SK-N-SH treated with all-trans-retinoic acid at 6 μM for 48 hours (cell line): ENCODE measurements around the gene ADGRB3.

Source experiments
- ATAC-seq: fragments of 200-7000 bp; cut with Tn5 transposase; 3 replicates; pipeline ENCODE4 v1.9.1; 2020; ENCODE audit warnings: mild to moderate bottlenecking, moderate library complexity
- ARNTL ChIP-seq: fragments of 450-650 bp; formaldehyde crosslinking; IDR thresholded peaks from 2 replicates; pipeline ENCODE4 v1.5.0; 2020; ENCODE audit warnings: low read depth, mild to moderate bottlenecking, moderate library complexity, borderline replicate concordance
- BACH2 ChIP-seq: fragments of 250-450 bp; sonication (Bioruptor Pico); IDR thresholded peaks from 2 replicates; pipeline ENCODE4 v1.9.0; 2021; ENCODE audit warnings: mild to moderate bottlenecking, borderline replicate concordance
- CSDC2 ChIP-seq: fragments of 250-450 bp; sonication (Bioruptor Pico); IDR thresholded peaks from 2 replicates; pipeline ENCODE4 v1.5.0; 2020; ENCODE audit warnings: mild to moderate bottlenecking, moderate library complexity
- ESRRG ChIP-seq: fragments of 250-450 bp; sonication (Bioruptor Pico); IDR thresholded peaks from 2 replicates; pipeline ENCODE4 v1.6.1; 2021; ENCODE audit warnings: mild to moderate bottlenecking
- ISL1 ChIP-seq: fragments of 250-450 bp; sonication (Bioruptor Pico); IDR thresholded peaks from 2 replicates; pipeline ENCODE4 v2.1.2; 2022; ENCODE audit warnings: mild to moderate bottlenecking, moderate library complexity
- OSR1 ChIP-seq: fragments of 250-450 bp; sonication (Bioruptor Pico); IDR thresholded peaks from 2 replicates; pipeline ENCODE4 v1.8.0; 2022; ENCODE audit warnings: moderate library complexity, mild to moderate bottlenecking, inconsistent platforms
- PPARA ChIP-seq: fragments of 250-450 bp; sonication (Bioruptor Pico); IDR thresholded peaks from 2 replicates; pipeline ENCODE4 v1.5.0; 2020; ENCODE audit warnings: mild to moderate bottlenecking, borderline replicate concordance
- RARB ChIP-seq: fragments of 250-450 bp; sonication (Bioruptor Pico); IDR thresholded peaks from 2 replicates; pipeline ENCODE4 v1.8.0; 2021; ENCODE audit warnings: mild to moderate bottlenecking, moderate library complexity
- SNAI2 ChIP-seq: fragments of 250-450 bp; sonication (Bioruptor Pico); IDR thresholded peaks from 2 replicates; pipeline ENCODE4 v1.5.0; 2020; ENCODE audit warnings: mild to moderate bottlenecking, moderate library complexity
- TOX ChIP-seq: fragments of 250-450 bp; sonication (Bioruptor Pico); IDR thresholded peaks from 2 replicates; pipeline ENCODE4 v1.8.0; 2021; ENCODE audit warnings: mild to moderate bottlenecking, moderate library complexity, borderline replicate concordance
- ZC3H10 ChIP-seq: fragments of 250-450 bp; sonication (Bioruptor Pico); IDR thresholded peaks from 2 replicates; pipeline ENCODE4 v1.5.1; 2021; ENCODE audit warnings: mild to moderate bottlenecking, moderate library complexity
- ZFP30 ChIP-seq: fragments of 450-650 bp; formaldehyde crosslinking; IDR thresholded peaks from 2 replicates; pipeline ENCODE4 v1.5.0; 2022; ENCODE audit warnings: mild to moderate bottlenecking, moderate library complexity
- ZNF565 ChIP-seq: fragments of 450-650 bp; formaldehyde crosslinking; conservative IDR thresholded peaks from 2 replicates; pipeline ENCODE4 v1.5.0; 2020; ENCODE audit warnings: low read depth, mild to moderate bottlenecking, moderate library complexity
- ZNF70 ChIP-seq: fragments of 450-650 bp; formaldehyde crosslinking; IDR thresholded peaks from 2 replicates; pipeline ENCODE4 v1.5.0; 2020; ENCODE audit warnings: mild to moderate bottlenecking, moderate library complexity
- ZNF8 ChIP-seq: fragments of 450-650 bp; formaldehyde crosslinking; IDR thresholded peaks from 2 replicates; pipeline ENCODE4 v1.5.0; 2020; ENCODE audit warnings: mild to moderate bottlenecking, moderate library complexity
- TF ChIP-seq, protein P1 (sequence below): fragments of 250-450 bp; sonication (Bioruptor Pico); IDR thresholded peaks from 2 replicates; pipeline ENCODE4 v1.8.0; 2021; ENCODE audit warnings: low read depth, mild to moderate bottlenecking, moderate library complexity, borderline replicate concordance
- TF ChIP-seq, protein P2 (sequence below): fragments of 250-450 bp; sonication (Bioruptor Pico); IDR thresholded peaks from 2 replicates; pipeline ENCODE4 v1.8.0; 2020; ENCODE audit warnings: mild to moderate bottlenecking, moderate library complexity, borderline replicate concordance
- TF ChIP-seq, protein P3 (sequence below): fragments of 250-450 bp; sonication (Bioruptor Pico); IDR thresholded peaks from 2 replicates; pipeline ENCODE4 v1.5.0; 2020; ENCODE audit warnings: mild to moderate bottlenecking, moderate library complexity
- TF ChIP-seq, protein P4 (sequence below): fragments of 250-450 bp; sonication (Bioruptor Pico); IDR thresholded peaks from 2 replicates; pipeline ENCODE4 v1.5.1; 2021; ENCODE audit warnings: mild to moderate bottlenecking, moderate library complexity
- TF ChIP-seq, protein P5 (sequence below): fragments of 250-450 bp; sonication (Bioruptor Pico); IDR thresholded peaks from 2 replicates; pipeline ENCODE4 v1.5.1; 2020; ENCODE audit warnings: low read depth, mild to moderate bottlenecking, moderate library complexity

The ADGRB3 gene

DNA sequence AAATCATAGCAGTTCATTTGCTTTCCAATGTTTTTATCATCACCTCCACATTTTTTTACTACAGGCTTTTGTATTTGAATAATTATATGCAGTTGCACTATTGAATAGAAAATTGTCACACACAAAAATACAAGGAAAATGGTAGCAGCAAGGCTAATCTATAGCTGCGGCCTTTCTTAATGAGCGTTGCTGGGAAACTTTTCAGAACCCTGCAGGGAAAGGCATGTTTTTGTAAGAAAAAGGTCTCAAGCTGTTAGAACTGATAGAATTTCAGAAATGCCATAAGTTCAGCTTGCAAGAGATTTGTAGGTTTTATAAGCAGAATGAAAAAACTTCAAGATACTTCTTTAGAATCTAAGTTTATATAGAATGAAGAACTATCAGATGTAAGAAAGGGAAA lies 625.9 kb downstream of the ADGRB3 start:
- no peak for TF ChIP-seq ZFP30 (CRISPR knock-in tag)
- no peak for TF ChIP-seq ZNF8 (CRISPR knock-in tag)
- TF ChIP-seq, protein P1, sequence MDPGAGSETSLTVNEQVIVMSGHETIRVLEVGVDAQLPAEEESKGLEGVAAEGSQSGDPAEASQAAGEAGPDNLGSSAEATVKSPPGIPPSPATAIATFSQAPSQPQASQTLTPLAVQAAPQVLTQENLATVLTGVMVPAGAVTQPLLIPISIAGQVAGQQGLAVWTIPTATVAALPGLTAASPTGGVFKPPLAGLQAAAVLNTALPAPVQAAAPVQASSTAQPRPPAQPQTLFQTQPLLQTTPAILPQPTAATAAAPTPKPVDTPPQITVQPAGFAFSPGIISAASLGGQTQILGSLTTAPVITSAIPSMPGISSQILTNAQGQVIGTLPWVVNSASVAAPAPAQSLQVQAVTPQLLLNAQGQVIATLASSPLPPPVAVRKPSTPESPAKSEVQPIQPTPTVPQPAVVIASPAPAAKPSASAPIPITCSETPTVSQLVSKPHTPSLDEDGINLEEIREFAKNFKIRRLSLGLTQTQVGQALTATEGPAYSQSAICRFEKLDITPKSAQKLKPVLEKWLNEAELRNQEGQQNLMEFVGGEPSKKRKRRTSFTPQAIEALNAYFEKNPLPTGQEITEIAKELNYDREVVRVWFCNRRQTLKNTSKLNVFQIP: no peak
- TF ChIP-seq, protein P2, sequence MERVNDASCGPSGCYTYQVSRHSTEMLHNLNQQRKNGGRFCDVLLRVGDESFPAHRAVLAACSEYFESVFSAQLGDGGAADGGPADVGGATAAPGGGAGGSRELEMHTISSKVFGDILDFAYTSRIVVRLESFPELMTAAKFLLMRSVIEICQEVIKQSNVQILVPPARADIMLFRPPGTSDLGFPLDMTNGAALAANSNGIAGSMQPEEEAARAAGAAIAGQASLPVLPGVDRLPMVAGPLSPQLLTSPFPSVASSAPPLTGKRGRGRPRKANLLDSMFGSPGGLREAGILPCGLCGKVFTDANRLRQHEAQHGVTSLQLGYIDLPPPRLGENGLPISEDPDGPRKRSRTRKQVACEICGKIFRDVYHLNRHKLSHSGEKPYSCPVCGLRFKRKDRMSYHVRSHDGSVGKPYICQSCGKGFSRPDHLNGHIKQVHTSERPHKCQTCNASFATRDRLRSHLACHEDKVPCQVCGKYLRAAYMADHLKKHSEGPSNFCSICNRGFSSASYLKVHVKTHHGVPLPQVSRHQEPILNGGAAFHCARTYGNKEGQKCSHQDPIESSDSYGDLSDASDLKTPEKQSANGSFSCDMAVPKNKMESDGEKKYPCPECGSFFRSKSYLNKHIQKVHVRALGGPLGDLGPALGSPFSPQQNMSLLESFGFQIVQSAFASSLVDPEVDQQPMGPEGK (CRISPR knock-in tag): no peak
- no peak for TF ChIP-seq ARNTL (CRISPR knock-in tag)
- TF ChIP-seq, protein P3, sequence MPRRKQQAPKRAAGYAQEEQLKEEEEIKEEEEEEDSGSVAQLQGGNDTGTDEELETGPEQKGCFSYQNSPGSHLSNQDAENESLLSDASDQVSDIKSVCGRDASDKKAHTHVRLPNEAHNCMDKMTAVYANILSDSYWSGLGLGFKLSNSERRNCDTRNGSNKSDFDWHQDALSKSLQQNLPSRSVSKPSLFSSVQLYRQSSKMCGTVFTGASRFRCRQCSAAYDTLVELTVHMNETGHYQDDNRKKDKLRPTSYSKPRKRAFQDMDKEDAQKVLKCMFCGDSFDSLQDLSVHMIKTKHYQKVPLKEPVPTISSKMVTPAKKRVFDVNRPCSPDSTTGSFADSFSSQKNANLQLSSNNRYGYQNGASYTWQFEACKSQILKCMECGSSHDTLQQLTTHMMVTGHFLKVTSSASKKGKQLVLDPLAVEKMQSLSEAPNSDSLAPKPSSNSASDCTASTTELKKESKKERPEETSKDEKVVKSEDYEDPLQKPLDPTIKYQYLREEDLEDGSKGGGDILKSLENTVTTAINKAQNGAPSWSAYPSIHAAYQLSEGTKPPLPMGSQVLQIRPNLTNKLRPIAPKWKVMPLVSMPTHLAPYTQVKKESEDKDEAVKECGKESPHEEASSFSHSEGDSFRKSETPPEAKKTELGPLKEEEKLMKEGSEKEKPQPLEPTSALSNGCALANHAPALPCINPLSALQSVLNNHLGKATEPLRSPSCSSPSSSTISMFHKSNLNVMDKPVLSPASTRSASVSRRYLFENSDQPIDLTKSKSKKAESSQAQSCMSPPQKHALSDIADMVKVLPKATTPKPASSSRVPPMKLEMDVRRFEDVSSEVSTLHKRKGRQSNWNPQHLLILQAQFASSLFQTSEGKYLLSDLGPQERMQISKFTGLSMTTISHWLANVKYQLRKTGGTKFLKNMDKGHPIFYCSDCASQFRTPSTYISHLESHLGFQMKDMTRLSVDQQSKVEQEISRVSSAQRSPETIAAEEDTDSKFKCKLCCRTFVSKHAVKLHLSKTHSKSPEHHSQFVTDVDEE: no peak
- TF ChIP-seq ISL1: no peak
- TF ChIP-seq, protein P4, sequence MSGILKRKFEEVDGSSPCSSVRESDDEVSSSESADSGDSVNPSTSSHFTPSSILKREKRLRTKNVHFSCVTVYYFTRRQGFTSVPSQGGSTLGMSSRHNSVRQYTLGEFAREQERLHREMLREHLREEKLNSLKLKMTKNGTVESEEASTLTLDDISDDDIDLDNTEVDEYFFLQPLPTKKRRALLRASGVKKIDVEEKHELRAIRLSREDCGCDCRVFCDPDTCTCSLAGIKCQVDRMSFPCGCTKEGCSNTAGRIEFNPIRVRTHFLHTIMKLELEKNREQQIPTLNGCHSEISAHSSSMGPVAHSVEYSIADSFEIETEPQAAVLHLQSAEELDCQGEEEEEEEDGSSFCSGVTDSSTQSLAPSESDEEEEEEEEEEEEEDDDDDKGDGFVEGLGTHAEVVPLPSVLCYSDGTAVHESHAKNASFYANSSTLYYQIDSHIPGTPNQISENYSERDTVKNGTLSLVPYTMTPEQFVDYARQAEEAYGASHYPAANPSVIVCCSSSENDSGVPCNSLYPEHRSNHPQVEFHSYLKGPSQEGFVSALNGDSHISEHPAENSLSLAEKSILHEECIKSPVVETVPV (CRISPR knock-in tag): no peak
- no peak for TF ChIP-seq SNAI2 (CRISPR knock-in tag)
- no peak for TF ChIP-seq ZC3H10 (CRISPR knock-in tag)
- no peak for TF ChIP-seq RARB
- no peak for TF ChIP-seq TOX (CRISPR knock-in tag)
- TF ChIP-seq OSR1: no peak
- no peak for TF ChIP-seq PPARA (CRISPR knock-in tag)
- TF ChIP-seq, all 23 proteins: peak for 0
- no peak for ATAC-seq

DNA sequence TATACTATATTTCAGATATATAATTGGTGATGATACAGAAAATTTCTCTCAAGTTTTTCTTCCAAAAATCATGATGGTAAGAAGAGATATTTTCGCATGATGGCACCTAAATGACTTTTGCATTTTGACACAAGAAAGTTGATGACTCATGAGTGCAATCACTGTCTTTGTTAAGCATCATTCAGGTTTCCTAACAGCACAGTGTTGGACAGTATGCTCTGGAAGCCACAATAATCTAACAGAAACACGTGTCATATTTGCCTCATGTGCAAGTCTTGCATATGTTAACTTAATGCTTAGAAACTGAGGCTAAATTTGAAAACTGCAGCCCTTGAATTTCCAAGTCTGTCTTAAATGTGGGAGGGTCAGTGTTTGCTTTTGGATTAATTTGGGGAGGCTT lies 628.2 kb downstream of the ADGRB3 start:
- TF ChIP-seq ZNF565 (no peak), ZNF70 (CRISPR knock-in tag) (no peak), CSDC2 (CRISPR knock-in tag) (no peak), ESRRG (CRISPR knock-in tag) (no peak), OSR1 (no peak), SNAI2 (CRISPR knock-in tag) (no peak), RARB (no peak)
- TF ChIP-seq, protein P1: no peak
- no peak for ATAC-seq

DNA sequence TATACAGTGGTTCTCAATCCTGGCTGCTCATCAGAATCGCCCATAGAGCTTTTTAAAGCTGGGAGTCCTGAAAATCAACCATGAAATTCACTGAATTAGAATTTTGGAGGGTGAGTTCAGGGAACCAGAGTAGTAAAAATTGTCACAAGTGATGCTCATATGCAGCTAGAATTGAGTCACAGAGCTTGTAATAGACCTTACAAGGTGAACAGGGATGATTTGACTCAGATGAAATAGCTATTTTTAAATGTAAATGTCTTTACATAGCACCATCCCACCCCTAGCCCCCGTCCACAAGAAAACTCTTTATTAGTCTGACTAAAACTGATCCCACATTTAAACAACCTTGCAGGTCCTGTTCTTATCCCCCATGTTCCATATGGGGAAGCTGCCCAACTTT lies 630.0 kb downstream of the ADGRB3 start:
- ATAC-seq: no peak
- TF ChIP-seq ZNF565 (no peak), SNAI2 (CRISPR knock-in tag) (no peak), BACH2 (CRISPR knock-in tag) (no peak)
- TF ChIP-seq, protein P5, sequence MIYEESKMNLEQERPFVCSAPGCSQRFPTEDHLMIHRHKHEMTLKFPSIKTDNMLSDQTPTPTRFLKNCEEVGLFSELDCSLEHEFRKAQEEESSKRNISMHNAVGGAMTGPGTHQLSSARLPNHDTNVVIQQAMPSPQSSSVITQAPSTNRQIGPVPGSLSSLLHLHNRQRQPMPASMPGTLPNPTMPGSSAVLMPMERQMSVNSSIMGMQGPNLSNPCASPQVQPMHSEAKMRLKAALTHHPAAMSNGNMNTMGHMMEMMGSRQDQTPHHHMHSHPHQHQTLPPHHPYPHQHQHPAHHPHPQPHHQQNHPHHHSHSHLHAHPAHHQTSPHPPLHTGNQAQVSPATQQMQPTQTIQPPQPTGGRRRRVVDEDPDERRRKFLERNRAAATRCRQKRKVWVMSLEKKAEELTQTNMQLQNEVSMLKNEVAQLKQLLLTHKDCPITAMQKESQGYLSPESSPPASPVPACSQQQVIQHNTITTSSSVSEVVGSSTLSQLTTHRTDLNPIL (CRISPR knock-in tag): no peak
- TF ChIP-seq, protein P3: no peak
- TF ChIP-seq, all 23 proteins: peak for 0
